Measurements from ENCODE around the gene XPO6. TPM values are rescaled to one million over a fixed set of nuclear protein-coding genes. Genes with fewer than 3 reads are reported as not detected.

XPO6 gene
- total and polyA plus RNA-seq, 4 donors: 52.9 to 172 (median 126) TPM

DNA sequence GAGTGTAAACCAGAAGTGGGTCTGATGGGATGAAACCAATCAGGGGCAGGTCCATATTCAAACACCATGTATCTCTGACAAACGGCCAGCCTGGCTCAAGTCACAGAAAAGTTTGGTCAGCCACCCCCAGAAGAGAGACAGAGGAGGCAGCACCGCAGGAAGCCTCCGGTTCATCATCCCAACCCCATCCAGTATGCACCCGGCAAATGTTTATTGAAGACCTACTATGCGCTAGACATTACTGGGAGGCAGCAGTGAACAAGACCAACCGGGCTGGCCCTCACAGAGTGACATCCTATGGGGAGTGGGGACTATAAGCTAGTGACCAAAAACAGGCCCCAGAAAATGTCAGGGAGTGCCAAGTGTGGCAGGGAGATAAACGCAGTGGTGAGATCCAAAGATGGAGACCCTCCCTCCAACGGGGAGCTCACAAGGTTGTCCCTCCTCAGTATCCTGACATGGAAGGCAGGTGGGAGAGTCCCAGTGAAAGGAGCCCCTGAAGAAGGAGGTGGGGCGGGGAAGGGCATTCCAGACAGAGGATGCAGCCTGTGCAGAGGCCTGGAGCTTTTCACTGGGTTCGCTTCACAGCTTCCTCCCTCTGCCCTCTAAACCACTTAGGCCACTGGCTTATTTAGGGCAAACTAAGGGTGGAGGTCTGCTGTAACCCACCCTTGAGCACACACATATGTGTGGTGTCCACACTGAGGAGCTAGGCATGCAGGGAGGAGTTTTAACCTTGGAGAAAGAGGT lies 150.2 kb downstream of the XPO6 start:
- no peak overlapping the region for H3K9ac ChIP-seq (ENCODE audit: insufficient read depth in 1 of 2, low read length in 2 of 2)
- 73 to 82% methylated on average over 10 of the region's 10 CpGs for WGBS, 2 donors
- TF ChIP-seq, protein P1, sequence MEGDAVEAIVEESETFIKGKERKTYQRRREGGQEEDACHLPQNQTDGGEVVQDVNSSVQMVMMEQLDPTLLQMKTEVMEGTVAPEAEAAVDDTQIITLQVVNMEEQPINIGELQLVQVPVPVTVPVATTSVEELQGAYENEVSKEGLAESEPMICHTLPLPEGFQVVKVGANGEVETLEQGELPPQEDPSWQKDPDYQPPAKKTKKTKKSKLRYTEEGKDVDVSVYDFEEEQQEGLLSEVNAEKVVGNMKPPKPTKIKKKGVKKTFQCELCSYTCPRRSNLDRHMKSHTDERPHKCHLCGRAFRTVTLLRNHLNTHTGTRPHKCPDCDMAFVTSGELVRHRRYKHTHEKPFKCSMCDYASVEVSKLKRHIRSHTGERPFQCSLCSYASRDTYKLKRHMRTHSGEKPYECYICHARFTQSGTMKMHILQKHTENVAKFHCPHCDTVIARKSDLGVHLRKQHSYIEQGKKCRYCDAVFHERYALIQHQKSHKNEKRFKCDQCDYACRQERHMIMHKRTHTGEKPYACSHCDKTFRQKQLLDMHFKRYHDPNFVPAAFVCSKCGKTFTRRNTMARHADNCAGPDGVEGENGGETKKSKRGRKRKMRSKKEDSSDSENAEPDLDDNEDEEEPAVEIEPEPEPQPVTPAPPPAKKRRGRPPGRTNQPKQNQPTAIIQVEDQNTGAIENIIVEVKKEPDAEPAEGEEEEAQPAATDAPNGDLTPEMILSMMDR (IDR thresholded peaks at IDR 0.05; ENCODE audit: control extremely low read depth, extremely low read depth): no peak
- no peak overlapping the region for H3K27ac ChIP-seq (ENCODE audit: low read depth in 1 of 2, low read length in 1 of 2)
- no peaks in the 10 kb centered on the region for H3K9me3 ChIP-seq (ENCODE audit: control insufficient read depth in 4 of 4, insufficient read depth in 3 of 4, low read length in 3 of 4)
- ATAC-seq (ENCODE audit: insufficient read depth, low FRiP score) (no peak), DNase-seq (no peak)
- no peak overlapping the region for H3K4me3 ChIP-seq
- peaks cover 0 to 16% (median 0%) of the 10 kb centered on the region in 5 donors for H3K4me1 ChIP-seq (ENCODE audit: control insufficient read depth in 5 of 5, insufficient read depth in 5 of 5, low read length in 5 of 5)
- H3K36me3 ChIP-seq (ENCODE audit: control insufficient read depth in 4 of 4, insufficient read depth in 4 of 4, low read length in 4 of 4): no peaks in the 10 kb centered on the region
- H3K27me3 ChIP-seq (ENCODE audit: control insufficient read depth in 3 of 3, insufficient read depth in 3 of 3, low read length in 2 of 3): peaks cover 19 to 55% (median 23%) of the 10 kb centered on the region in 3 donors

DNA sequence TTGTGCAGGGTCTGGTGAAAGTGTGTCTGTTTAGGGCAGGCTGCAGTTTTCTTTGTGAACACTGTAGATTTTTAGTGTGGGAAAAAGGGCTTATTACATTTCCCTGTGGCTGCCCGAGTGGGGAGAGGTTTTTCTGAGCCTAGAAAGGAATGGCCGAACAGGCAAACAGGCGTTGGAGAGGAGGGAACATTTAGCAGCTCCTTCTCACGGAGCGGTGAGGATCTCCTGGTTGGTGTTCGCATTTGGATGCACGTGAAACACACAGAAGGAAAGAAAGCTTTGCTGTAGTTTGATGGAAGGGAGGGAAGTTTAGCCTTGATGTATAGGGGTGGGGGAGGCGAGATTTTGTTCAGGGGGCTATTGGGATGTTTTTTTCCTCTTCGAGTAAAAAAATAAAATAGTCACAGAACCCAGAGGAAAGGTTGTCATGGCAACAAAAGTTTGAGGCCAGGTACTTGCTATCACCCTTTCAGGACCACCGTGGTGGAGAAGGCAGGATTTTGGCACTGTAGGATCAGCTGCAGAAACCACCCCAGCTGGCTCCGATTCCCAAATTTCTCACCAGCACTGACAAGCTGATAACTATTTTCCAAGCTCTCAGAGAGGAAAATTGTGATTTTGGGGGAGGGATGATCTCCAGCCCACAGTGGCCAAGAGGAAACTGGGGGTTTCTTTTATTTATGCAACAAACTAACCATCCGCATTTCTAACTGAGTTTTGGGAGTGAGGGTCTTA lies 151.8 kb downstream of the XPO6 start:
- WGBS, 2 donors: 30 to 43% methylated on average over 12 of the region's 12 CpGs
- ATAC-seq (ENCODE audit: insufficient read depth, low FRiP score): no peak

DNA sequence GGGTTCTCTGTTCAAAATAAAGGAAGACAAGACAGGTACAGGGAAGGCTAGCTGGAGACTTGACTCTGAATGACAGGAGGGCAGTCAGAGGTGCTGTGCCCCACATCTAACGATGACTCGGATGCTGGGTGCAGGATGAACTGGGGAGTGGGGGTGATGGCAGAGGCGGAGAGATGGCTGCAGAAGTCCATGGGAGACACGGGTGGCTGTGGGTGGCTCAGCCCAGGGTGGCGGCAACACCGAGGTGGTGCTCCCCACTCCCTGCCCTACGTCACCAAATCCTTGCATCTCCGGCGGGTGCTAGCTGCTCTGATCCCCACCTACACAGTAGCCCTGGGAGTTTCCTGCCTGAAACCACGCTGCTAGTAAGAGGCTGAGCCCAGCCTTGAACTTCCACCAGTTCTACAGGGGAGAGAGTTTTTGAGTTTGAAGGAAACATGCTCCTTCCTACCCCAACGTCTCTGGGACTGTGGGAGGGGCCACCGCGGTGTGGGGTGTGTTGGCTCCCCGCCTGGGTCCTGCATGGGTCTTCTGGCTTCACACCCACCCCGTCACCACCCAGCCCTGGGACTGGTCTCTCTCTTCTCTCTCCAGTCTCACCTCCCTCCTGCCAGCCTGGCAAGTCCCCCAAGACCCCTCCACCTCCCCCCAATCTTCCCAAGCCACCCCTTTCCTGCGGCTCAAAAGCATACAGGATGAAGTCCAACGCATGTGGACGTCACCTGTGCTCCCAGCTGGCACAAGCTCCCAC lies 152.8 kb downstream of the XPO6 start:
- TF ChIP-seq, protein P1 (IDR thresholded peaks at IDR 0.05; ENCODE audit: control extremely low read depth, extremely low read depth): no peak
- H3K4me1 ChIP-seq (ENCODE audit: control insufficient read depth in 5 of 5, insufficient read depth in 5 of 5, low read length in 5 of 5): peaks cover 0 to 16% (median 0%) of the 10 kb centered on the region in 5 donors
- ATAC-seq (ENCODE audit: insufficient read depth, low FRiP score): no peak
- no peak overlapping the region for H3K27ac ChIP-seq (ENCODE audit: low read depth in 1 of 2, low read length in 1 of 2)
- peaks cover 12 to 37% (median 19%) of the 10 kb centered on the region in 3 donors for H3K27me3 ChIP-seq (ENCODE audit: control insufficient read depth in 3 of 3, insufficient read depth in 3 of 3, low read length in 2 of 3)
- H3K4me3 ChIP-seq: no peak overlapping the region
- 59 to 62% methylated on average over 17 to 18 of the region's 18 CpGs for WGBS, 2 donors
- no peaks in the 10 kb centered on the region for H3K36me3 ChIP-seq (ENCODE audit: control insufficient read depth in 4 of 4, insufficient read depth in 4 of 4, low read length in 4 of 4)
- DNase-seq: no peak
- H3K9ac ChIP-seq (ENCODE audit: insufficient read depth in 1 of 2, low read length in 2 of 2): no peak overlapping the region
- no peaks in the 10 kb centered on the region for H3K9me3 ChIP-seq (ENCODE audit: control insufficient read depth in 4 of 4, insufficient read depth in 3 of 4, low read length in 3 of 4)

More for the DNA sequence above, 151.8 kb downstream of the XPO6 start:
- H3K9ac ChIP-seq (ENCODE audit: insufficient read depth in 1 of 2, low read length in 2 of 2): no peak overlapping the region
- no peak overlapping the region for H3K4me3 ChIP-seq
- H3K36me3 ChIP-seq (ENCODE audit: control insufficient read depth in 4 of 4, insufficient read depth in 4 of 4, low read length in 4 of 4): no peaks in the 10 kb centered on the region
- H3K27ac ChIP-seq (ENCODE audit: low read depth in 1 of 2, low read length in 1 of 2): no peak overlapping the region
- DNase-seq: peak; percentile 32 to 70 (median 56)
- H3K9me3 ChIP-seq (ENCODE audit: control insufficient read depth in 4 of 4, insufficient read depth in 3 of 4, low read length in 3 of 4): no peaks in the 10 kb centered on the region
- TF ChIP-seq, protein P1 (IDR thresholded peaks at IDR 0.05; ENCODE audit: control extremely low read depth, extremely low read depth): no peak
- H3K27me3 ChIP-seq (ENCODE audit: control insufficient read depth in 3 of 3, insufficient read depth in 3 of 3, low read length in 2 of 3): peaks cover 19 to 47% (median 22%) of the 10 kb centered on the region in 3 donors
- peaks cover 0 to 16% (median 0%) of the 10 kb centered on the region in 5 donors for H3K4me1 ChIP-seq (ENCODE audit: control insufficient read depth in 5 of 5, insufficient read depth in 5 of 5, low read length in 5 of 5)
